HepG2 (cell line): ENCODE measurements around the gene CCL27. TPM values are rescaled to one million over a fixed set of nuclear protein-coding genes. Genes with fewer than 3 reads are reported as not detected.

Source experiments
- DPF2 ChIP-seq: sonication (generic); formaldehyde crosslinking; IDR thresholded peaks from 2 replicates; pipeline ENCODE4 v1.4.0; 2020; ENCODE audit warnings: mild to moderate bottlenecking, low read depth, missing genetic modification reagents, borderline replicate concordance
- ERF ChIP-seq: IDR thresholded peaks from 2 replicates; pipeline ENCODE4 v1.6.1; 2018; ENCODE audit warnings: missing biosample characterization, missing genetic modification reagents
- GMEB1 ChIP-seq: sonication (generic); formaldehyde crosslinking; IDR thresholded peaks from 2 replicates; pipeline ENCODE4 v1.5.1; 2020; ENCODE audit warnings: missing genetic modification reagents, mild to moderate bottlenecking, borderline replicate concordance
- HNF4A ChIP-seq: sonication (generic); formaldehyde crosslinking; IDR thresholded peaks from 2 replicates; pipeline ENCODE4 v1.4.0; 2020; ENCODE audit warnings: missing genetic modification reagents
- HNRNPK ChIP-seq: fragments of 200-400 bp; formaldehyde crosslinking; IDR thresholded peaks from 2 replicates; pipeline ENCODE4 v1.6.1; 2018; ENCODE audit warnings: low read length, low read depth, moderate library complexity, mild to moderate bottlenecking; ENCODE audit not compliant: poor library complexity, severe bottlenecking
- HOXA3 ChIP-seq: sonication (generic); formaldehyde crosslinking; IDR thresholded peaks from 2 replicates; pipeline ENCODE4 v1.5.0; 2020; ENCODE audit warnings: missing genetic modification reagents
- MIER3 ChIP-seq: IDR thresholded peaks from 2 replicates; pipeline ENCODE4 v1.6.1; 2016; ENCODE audit warnings: missing compliant biosample characterization, borderline replicate concordance
- NCOA2 ChIP-seq: sonication (generic); formaldehyde crosslinking; IDR thresholded peaks from 2 replicates; pipeline ENCODE4 v1.8.0; 2022; ENCODE audit warnings: inconsistent platforms
- PITX1 ChIP-seq: sonication (generic); formaldehyde crosslinking; IDR thresholded peaks from 2 replicates; pipeline ENCODE4 v1.5.1; 2020; ENCODE audit warnings: mild to moderate bottlenecking, missing genetic modification reagents
- RXRA ChIP-seq: sonication (generic); formaldehyde crosslinking; IDR thresholded peaks from 2 replicates; pipeline ENCODE4 v1.5.1; 2020; ENCODE audit warnings: missing genetic modification reagents
- SALL1 ChIP-seq: sonication (generic); formaldehyde crosslinking; IDR thresholded peaks from 2 replicates; pipeline ENCODE4 v1.8.0; 2022; ENCODE audit warnings: mild to moderate bottlenecking, missing genetic modification reagents
- SKI ChIP-seq: fragments of 450-650 bp; IDR thresholded peaks from one replicate; pipeline ENCODE4 v1.6.1; 2018; ENCODE audit warnings: mild to moderate bottlenecking; ENCODE audit not compliant: partially characterized antibody
- THRA ChIP-seq: sonication (generic); formaldehyde crosslinking; IDR thresholded peaks from 2 replicates; pipeline ENCODE4 v1.4.0; 2020; ENCODE audit warnings: missing genetic modification reagents, borderline replicate concordance
- YEATS2 ChIP-seq: sonication (generic); formaldehyde crosslinking; IDR thresholded peaks from 2 replicates; pipeline ENCODE4 v1.4.0; 2020; ENCODE audit warnings: missing genetic modification reagents, borderline replicate concordance
- ZMYM3 ChIP-seq: sonication (generic); formaldehyde crosslinking; IDR thresholded peaks from 2 replicates; pipeline ENCODE4 v1.5.1; 2020; ENCODE audit warnings: mild to moderate bottlenecking, missing genetic modification reagents
- ZNF12 ChIP-seq: sonication (generic); formaldehyde crosslinking; IDR thresholded peaks from 2 replicates; pipeline ENCODE4 v1.5.0; 2020; ENCODE audit warnings: missing genetic modification reagents
- ZNF256 ChIP-seq: sonication (generic); formaldehyde crosslinking; conservative IDR thresholded peaks from 2 replicates; pipeline ENCODE4 v1.4.0; 2020; ENCODE audit warnings: missing genetic modification reagents
- ZNF263 ChIP-seq: sonication (generic); formaldehyde crosslinking; IDR thresholded peaks from 2 replicates; pipeline ENCODE4 v1.4.0; 2020; ENCODE audit warnings: missing genetic modification reagents
- ZNF841 ChIP-seq: sonication (generic); formaldehyde crosslinking; IDR thresholded peaks from 2 replicates; pipeline ENCODE4 v1.8.1; 2023; ENCODE audit warnings: missing genetic modification reagents, borderline replicate concordance
- polyA plus RNA-seq, 8 experiments: library from polyadenylated mRNA; depleted of rRNA in 3 of 8; stranded (reverse) in 7 of 8; unstranded in 1 of 8; fragments of >200 nt; fragmentation: Illumina TruSeq in 4 of 8; extraction: Trizol in 4 of 8; gene quantifications; 2 replicates each; pipeline versions ENCODE4 v1.2.1 to v1.2.3, GENCODE V29; 2011 to 2016; ENCODE audit warnings: low read depth in 4 of 8, missing spikeins in 1 of 8, mixed read lengths in 1 of 8; ENCODE audit not compliant: insufficient read depth in 1 of 8
- total RNA-seq, 5 experiments: library from RNA; depleted of rRNA; stranded (reverse); fragments of >200 nt; fragmentation: Illumina TruSeq; extraction: Trizol; gene quantifications; 2 replicates each; pipeline ENCODE4 v1.2.3, GENCODE V29; 2016; ENCODE audit warnings: low read depth in 1 of 5
- TF ChIP-seq, protein P1 (sequence below): sonication (generic); formaldehyde crosslinking; IDR thresholded peaks from 2 replicates; pipeline ENCODE4 v1.4.0; 2020; ENCODE audit warnings: missing genetic modification reagents
- TF ChIP-seq, protein P2 (sequence below): sonication (generic); formaldehyde crosslinking; conservative IDR thresholded peaks from 2 replicates; pipeline ENCODE4 v1.8.0; 2022; ENCODE audit warnings: mild to moderate bottlenecking, moderate library complexity, missing genetic modification reagents

CCL27 gene
- total and polyA plus RNA-seq, 2 of the 13 experiments (the other 11 are each of a cell fraction or from before 2014, with no cell fraction given) = not detected

GRCh38 chr9:34644766-34645314 lies 17.6 kb downstream of the CCL27 start (continued):
- TF ChIP-seq ERF (CRISPR knock-in tag) = peak; percentile 41; the same call in 1 of the 2 replicates
- TF ChIP-seq SALL1 (CRISPR knock-in tag) = peak; percentile 84
- TF ChIP-seq SKI = peak; percentile 85
- TF ChIP-seq DPF2 (CRISPR knock-in tag) = 0 out of 2 replicates have a peak, but pooled peaks have one; percentile 44
- peak; percentile 96 for TF ChIP-seq RXRA (CRISPR knock-in tag)
- no peak for TF ChIP-seq ZNF263 (CRISPR knock-in tag)
- no peak for TF ChIP-seq ZNF256 (CRISPR knock-in tag)
- TF ChIP-seq MIER3 (CRISPR knock-in tag) = peak; percentile 80; the same call in 1 of the 2 replicates
- TF ChIP-seq THRA = peak; percentile 55; the same call in 1 of the 2 replicates
- TF ChIP-seq HOXA3 (CRISPR knock-in tag) = peak; percentile 73
- peak; percentile 75 for TF ChIP-seq NCOA2 (CRISPR knock-in tag)
- TF ChIP-seq ZNF12 (CRISPR knock-in tag) = no peak
- no peak for TF ChIP-seq HNRNPK
- peak; percentile 54; the same call in 1 of the 2 replicates for TF ChIP-seq PITX1 (CRISPR knock-in tag)
- TF ChIP-seq, protein P1, sequence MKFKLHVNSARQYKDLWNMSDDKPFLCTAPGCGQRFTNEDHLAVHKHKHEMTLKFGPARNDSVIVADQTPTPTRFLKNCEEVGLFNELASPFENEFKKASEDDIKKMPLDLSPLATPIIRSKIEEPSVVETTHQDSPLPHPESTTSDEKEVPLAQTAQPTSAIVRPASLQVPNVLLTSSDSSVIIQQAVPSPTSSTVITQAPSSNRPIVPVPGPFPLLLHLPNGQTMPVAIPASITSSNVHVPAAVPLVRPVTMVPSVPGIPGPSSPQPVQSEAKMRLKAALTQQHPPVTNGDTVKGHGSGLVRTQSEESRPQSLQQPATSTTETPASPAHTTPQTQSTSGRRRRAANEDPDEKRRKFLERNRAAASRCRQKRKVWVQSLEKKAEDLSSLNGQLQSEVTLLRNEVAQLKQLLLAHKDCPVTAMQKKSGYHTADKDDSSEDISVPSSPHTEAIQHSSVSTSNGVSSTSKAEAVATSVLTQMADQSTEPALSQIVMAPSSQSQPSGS (CRISPR knock-in tag) = peak; percentile 68; the same call in 1 of the 2 replicates
- TF ChIP-seq ZMYM3 = peak; percentile 65
- TF ChIP-seq YEATS2 (CRISPR knock-in tag) = 0 out of 2 replicates have a peak, but pooled peaks have one; percentile 29
- TF ChIP-seq GMEB1 (CRISPR knock-in tag) = 0 out of 2 replicates have a peak, but pooled peaks have one; percentile 28
- TF ChIP-seq, protein P2, sequence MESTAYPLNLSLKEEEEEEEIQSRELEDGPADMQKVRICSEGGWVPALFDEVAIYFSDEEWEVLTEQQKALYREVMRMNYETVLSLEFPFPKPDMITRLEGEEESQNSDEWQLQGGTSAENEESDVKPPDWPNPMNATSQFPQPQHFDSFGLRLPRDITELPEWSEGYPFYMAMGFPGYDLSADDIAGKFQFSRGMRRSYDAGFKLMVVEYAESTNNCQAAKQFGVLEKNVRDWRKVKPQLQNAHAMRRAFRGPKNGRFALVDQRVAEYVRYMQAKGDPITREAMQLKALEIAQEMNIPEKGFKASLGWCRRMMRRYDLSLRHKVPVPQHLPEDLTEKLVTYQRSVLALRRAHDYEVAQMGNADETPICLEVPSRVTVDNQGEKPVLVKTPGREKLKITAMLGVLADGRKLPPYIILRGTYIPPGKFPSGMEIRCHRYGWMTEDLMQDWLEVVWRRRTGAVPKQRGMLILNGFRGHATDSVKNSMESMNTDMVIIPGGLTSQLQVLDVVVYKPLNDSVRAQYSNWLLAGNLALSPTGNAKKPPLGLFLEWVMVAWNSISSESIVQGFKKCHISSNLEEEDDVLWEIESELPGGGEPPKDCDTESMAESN (CRISPR knock-in tag) = no peak
- TF ChIP-seq ZNF841 (CRISPR knock-in tag) = no peak
- peak; percentile 99 for TF ChIP-seq HNF4A (CRISPR knock-in tag)
